ENCODE measurements around the gene CCDC180.
"Not testable (repeated sequence)": the region's sequence is repeated elsewhere in the genome, so short reads cannot be mapped to it uniquely, and the experiment has no call there.

Gene CCDC180

GRCh38 chr9:97311798-97312500 is 4.5 kb downstream of the CCDC180 start:
- no peak for DNase-seq

- no peak for DNase-seq
These were observed 5.1 kb downstream of the CCDC180 start for GRCh38 chr9:97312556-97312955.

DNA sequence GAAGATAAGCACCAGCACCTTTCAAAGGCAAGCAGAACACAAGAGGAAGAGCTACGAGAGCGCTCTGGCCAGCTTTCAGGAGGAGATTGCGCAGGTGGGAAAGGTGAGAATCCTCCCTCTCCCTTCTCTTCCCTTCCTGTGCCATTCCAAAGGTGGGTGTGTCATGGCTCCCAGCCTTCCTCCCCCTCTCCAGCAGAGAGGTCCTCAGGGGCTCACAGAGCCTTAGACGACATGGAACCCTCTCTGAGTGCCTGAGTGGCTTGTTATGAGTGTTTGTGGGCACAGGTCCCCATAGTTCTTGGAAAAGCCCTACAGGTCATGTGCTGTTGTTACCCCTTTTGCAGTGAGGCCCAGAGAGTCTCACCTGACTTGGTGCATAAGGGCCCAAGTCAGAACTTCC is 5.8 kb downstream of the CCDC180 start:
- no peak for DNase-seq

DNA sequence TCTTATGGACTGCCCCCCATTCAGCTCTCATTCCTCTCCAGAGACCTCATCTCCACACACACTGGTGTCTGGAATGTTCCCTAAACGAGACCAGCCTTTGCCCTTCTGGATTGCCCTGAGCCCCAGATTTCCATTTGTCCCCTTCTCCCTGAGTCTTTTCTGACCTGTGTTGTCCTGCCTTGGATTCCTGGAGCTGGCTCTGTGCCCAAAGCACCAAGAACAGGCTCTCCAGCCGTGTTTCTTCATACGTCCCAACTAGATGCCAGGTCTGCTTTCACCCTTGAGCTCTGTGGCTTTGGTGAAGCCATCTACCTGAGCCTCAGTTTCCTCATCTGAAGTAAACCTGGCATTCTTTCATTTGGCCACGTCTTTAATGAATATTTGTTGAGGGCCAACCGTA is 6.3 kb downstream of the CCDC180 start:
- DNase-seq = no peak

DNA sequence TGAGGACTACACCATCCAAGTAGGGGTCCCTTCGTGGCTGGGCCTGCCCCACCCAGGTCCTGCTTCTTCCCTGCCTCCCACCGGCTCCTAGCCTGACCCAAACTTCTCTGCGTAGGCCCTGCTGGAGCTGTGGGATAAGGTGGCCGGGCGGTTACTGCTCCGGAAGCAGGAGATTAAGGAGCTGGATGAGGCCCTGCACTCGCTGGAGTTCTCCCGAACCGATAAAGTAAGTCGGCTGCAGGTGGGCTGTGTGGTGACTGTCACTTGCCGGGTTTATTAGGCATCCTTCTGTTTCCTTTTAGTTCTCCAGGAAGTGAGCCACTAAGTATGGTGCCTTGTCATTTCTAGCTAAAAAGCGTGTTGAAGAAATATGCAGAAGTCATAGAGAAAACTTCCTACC is 7.0 kb downstream of the CCDC180 start:
- no peak for DNase-seq

DNA sequence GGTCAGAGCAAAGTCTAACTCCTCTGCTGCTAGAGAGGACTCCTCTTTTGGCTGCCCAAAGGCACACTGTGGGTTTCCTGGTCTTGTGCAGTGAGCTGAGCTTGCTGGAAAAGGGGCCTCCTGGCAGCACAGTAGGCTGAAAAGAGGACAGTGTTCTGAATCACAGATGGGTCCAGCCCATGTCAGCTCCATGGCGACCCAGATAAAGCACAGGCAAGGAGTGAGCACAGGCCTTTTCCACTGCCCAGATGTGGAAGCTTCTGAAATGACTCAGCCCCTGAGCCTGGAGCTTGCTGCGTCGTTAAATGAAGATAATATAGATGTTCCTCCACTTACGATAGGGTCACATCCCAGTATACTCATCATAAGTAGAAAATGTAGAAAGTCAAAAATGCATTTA is 8.1 kb downstream of the CCDC180 start:
- DNase-seq = peak; percentile 40

DNA sequence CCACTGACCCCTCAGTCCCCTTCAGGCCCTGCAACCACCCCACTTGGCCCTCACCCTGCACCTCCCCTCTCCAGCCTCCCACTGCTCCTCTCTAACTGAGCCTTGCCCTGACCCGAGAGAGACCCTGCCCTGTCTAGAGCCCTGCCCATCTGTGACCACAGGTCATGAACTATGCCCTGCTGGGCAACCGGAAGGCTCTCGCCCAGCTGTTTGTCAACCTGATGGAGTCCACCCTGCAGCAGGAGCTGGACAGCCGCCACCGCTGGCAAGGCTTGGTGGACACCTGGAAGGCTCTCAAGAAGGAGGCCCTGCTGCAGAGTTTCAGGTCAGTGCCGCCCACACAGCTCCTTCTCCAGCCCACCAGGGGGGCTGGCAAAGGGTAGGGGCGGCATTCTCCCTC is 9.4 kb downstream of the CCDC180 start:
- no peak for DNase-seq

DNA sequence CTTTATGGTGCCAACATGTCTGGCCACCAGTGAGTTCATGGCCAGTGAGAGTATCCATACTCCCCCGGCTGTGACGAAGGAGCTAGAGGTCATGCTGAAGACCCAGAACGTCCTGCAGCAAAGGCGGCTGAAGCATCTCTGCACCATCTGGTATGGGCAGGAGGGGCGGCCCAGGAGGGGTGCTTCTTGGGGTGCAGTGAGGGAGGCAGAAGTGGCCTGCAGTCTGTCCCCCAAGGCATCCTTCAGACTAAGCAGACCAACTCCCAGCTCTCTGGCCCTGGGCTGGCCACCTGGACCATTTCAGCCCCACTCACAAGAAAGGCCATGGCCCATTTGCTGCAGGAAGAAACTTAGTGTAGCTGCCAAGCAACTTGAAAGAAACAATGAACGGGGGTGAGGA is 11.0 kb downstream of the CCDC180 start:
- DNase-seq = no peak

- DNase-seq = no peak
These were observed 11.9 kb downstream of the CCDC180 start for GRCh38 chr9:97319395-97319794.

GRCh38 chr9:97320080-97320642 is 12.7 kb downstream of the CCDC180 start:
- DNase-seq = no peak

DNA sequence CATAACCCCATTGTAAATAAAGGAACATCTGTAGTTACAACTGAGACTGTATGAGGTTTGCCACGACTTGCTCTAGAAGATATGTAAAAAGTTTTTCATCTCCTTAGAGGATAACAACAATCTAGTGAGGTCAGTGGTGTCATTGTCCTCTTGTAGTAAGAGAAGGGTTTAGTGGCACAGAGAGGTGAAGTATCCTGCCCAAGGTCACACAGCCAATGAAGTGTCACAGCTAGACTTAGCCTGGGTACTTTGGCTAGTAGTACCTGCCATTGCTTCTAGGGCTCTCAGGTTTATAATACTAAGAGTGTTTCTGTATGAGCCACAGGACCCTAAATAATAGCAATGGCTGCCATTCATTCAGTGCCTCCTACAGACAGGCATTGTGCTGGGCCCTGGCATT is 13.8 kb downstream of the CCDC180 start:
- DNase-seq = no peak

GRCh38 chr9:97321691-97322090 is 14.2 kb downstream of the CCDC180 start:
- no peak for DNase-seq

- no peak for DNase-seq
These were observed 14.6 kb downstream of the CCDC180 start for GRCh38 chr9:97322105-97322504.

- DNase-seq = no peak
These were observed 17.5 kb downstream of the CCDC180 start for GRCh38 chr9:97324954-97325353.

- no peak for DNase-seq
These were observed 20.1 kb downstream of the CCDC180 start for GRCh38 chr9:97327562-97327961.

DNA sequence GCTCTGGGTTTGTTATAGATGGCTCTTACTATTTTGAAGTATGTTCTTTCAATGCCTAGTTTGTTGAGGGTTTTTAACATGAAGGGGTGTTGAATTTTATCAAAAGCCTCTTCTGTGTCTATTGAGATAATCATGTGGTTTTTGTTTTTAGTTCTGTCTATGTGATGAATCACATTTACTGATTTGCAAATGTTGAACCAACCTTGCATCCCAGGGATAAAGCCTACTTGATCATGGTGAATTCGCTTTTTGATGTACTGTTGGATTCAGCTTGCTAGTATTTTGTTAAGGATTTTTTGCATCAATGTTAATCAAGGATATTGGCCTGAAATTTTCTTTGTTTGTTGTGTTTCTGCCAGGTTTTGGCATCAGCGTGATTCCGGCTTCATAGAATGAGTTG is 25.5 kb downstream of the CCDC180 start:
- DNase-seq = no peak

- not testable (repeated sequence) for DNase-seq
These were observed 28.2 kb downstream of the CCDC180 start for GRCh38 chr9:97335622-97336021.

- no peak for DNase-seq
These were observed 41.4 kb downstream of the CCDC180 start for GRCh38 chr9:97348871-97349270.

DNA sequence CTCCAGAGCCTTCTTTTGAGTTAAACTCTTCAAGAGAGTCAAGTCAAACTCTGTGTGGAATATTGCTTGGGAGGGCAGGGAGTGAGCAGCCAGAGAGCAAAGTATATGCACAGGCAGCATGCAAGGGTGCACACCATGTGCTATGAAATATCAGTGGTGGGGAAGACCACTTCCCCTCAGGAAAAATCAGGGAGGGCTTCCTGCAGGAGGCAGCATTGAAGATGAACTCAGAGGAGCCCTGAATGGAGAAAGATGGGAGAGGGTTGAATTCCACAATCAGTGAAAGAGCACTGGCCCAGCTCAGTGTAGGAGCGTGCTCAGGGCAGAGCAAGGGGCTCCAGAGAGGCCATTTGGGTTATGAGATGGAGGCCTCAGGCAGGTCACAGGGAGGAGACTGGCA is 41.9 kb downstream of the CCDC180 start:
- no peak for DNase-seq

- DNase-seq = no peak
These were observed 47.2 kb downstream of the CCDC180 start for GRCh38 chr9:97354637-97355036.

DNA sequence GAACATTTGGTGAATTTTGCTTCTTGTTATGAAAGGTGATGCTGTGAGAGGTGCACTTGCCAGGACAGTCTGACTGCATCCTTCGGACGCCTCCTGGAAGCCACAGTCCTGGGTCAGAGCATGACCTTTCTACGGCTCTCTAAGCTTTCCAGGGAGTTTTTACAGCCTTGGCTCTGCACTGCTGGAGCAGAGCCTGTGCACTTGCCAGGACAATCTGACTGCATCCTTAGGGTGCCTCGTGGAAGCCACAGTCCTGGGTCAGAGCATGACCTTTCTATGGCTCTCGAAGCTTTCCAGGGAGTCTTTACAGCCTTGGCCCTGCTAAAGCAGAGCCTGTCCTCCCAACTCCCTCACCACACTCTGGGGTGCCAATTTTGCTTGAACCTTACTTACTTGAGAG is 49.6 kb downstream of the CCDC180 start:
- no peak for DNase-seq
